Trophoblast cell (in vitro differentiated cells and primary cell): ENCODE results near the gene SPON1.

ENCODE experiments used
- DNase-seq, 2 donors: peaks; one replicate each; pipeline ENCODE4 v3.0.0-alpha.2; 2016
- H2AFZ ChIP-seq: 2 replicates; pipeline ENCODE4 v1.6.1; 2013; ENCODE audit warnings: low read length, moderate library complexity, mild to moderate bottlenecking; ENCODE audit not compliant: insufficient read depth, poor library complexity
- H2AK5ac ChIP-seq: 2 replicates; pipeline ENCODE4 v1.6.1; 2013; ENCODE audit warnings: mild to moderate bottlenecking, low read length
- H2BK120ac ChIP-seq: 2 replicates; pipeline ENCODE4 v1.6.1; 2013; ENCODE audit warnings: low read length, mild to moderate bottlenecking, moderate library complexity; ENCODE audit not compliant: insufficient read depth, poor library complexity
- H2BK12ac ChIP-seq: 2 replicates; pipeline ENCODE4 v1.6.1; 2013; ENCODE audit warnings: mild to moderate bottlenecking, low read length, moderate library complexity
- H2BK5ac ChIP-seq: 2 replicates; pipeline ENCODE4 v1.6.1; 2013; ENCODE audit warnings: low read length, low read depth, moderate library complexity, mild to moderate bottlenecking; ENCODE audit not compliant: poor library complexity
- H3K14ac ChIP-seq: 2 replicates; pipeline ENCODE4 v1.6.1; 2013; ENCODE audit warnings: mild to moderate bottlenecking, low read length
- H3K18ac ChIP-seq: 2 replicates; pipeline ENCODE4 v1.6.1; 2013; ENCODE audit warnings: mild to moderate bottlenecking, low read length
- H3K23ac ChIP-seq: 2 replicates; pipeline ENCODE4 v1.6.1; 2013; ENCODE audit warnings: low read length
- H3K27ac ChIP-seq: 2 replicates; pipeline ENCODE4 v1.5.1; 2013; ENCODE audit warnings: low read depth, mild to moderate bottlenecking, inconsistent platforms, low read length, moderate library complexity
- H3K27me3 ChIP-seq: 2 replicates; pipeline ENCODE4 v1.6.1; 2013; ENCODE audit warnings: inconsistent platforms, mild to moderate bottlenecking, low read length, moderate library complexity; ENCODE audit not compliant: insufficient read depth
- H3K36me3 ChIP-seq, 2 experiments: 1 replicate in 1 of 2; 2 replicates in 1 of 2; pipeline ENCODE4 v1.6.1; 2013; ENCODE audit warnings: low read length in 2 of 2, mild to moderate bottlenecking in 2 of 2, moderate library complexity in 1 of 2; ENCODE audit not compliant: insufficient read depth in 2 of 2, control insufficient read depth in 1 of 2
- H3K4ac ChIP-seq: 2 replicates; pipeline ENCODE4 v1.6.1; 2013; ENCODE audit warnings: low read depth, mild to moderate bottlenecking, low read length, moderate library complexity
- H3K4me1 ChIP-seq, 2 experiments: 1 replicate in 1 of 2; 2 replicates in 1 of 2; pipeline ENCODE4 v1.6.1; 2013; ENCODE audit warnings: low read length in 2 of 2, mild to moderate bottlenecking in 2 of 2, moderate library complexity in 1 of 2; ENCODE audit not compliant: insufficient read depth in 2 of 2, control insufficient read depth in 1 of 2
- H3K4me2 ChIP-seq: 2 replicates; pipeline ENCODE4 v1.6.1; 2013; ENCODE audit warnings: inconsistent platforms, mild to moderate bottlenecking, low read length, moderate library complexity
- H3K4me3 ChIP-seq: 2 replicates; pipeline ENCODE4 v1.5.1; 2013; ENCODE audit warnings: mild to moderate bottlenecking, low read depth, low read length, inconsistent platforms
- H3K79me1 ChIP-seq: one replicate; pipeline ENCODE4 v1.6.1; 2013; ENCODE audit warnings: low read length
- H3K79me2 ChIP-seq: 2 replicates; pipeline ENCODE4 v1.6.1; 2013; ENCODE audit warnings: low read length, mild to moderate bottlenecking; ENCODE audit not compliant: control insufficient read depth, insufficient read depth, poor library complexity
- H3K9ac ChIP-seq: 2 replicates; pipeline ENCODE4 v1.6.1; 2013; ENCODE audit warnings: mild to moderate bottlenecking, low read length
- H3K9me3 ChIP-seq: 2 replicates; pipeline ENCODE4 v1.6.1; 2013; ENCODE audit warnings: low read depth, mild to moderate bottlenecking, control low read depth, inconsistent platforms, low read length; ENCODE audit not compliant: insufficient read depth
- H4K12ac ChIP-seq: 2 replicates; pipeline ENCODE4 v1.6.1; 2013; ENCODE audit warnings: low read depth, mild to moderate bottlenecking, low read length, moderate library complexity
- H4K8ac ChIP-seq: 2 replicates; pipeline ENCODE4 v1.6.1; 2013; ENCODE audit warnings: low read depth, mild to moderate bottlenecking, low read length, moderate library complexity
- H4K91ac ChIP-seq: one replicate; pipeline ENCODE4 v1.6.1; 2013; ENCODE audit warnings: low read depth, mild to moderate bottlenecking, low read length, moderate library complexity
- WGBS: extraction: QIAGEN DNeasy Blood & Tissue Kit; methylation state at CpG from one replicate; pipeline ENCODE4 v1.1.7; 2013; ENCODE audit warnings: missing lambda C conversion rate; ENCODE audit not compliant: insufficient read length, insufficient coverage; ENCODE audit errors: extremely low coverage; 5-methylcytosine and 5-hydroxymethylcytosine counted together

Gene SPON1

GRCh38 chr11:14245444-14245843, 282.9 kb downstream of the SPON1 start:
- H3K4me1 ChIP-seq, result no peaks in the 10 kb centered on the region
- H2AK5ac ChIP-seq, result no peak overlapping the region
- H3K9me3 ChIP-seq, result peaks cover 2% of the 10 kb centered on the region
- no peak for DNase-seq
- no peak overlapping the region for H3K4me2 ChIP-seq
- no peak overlapping the region for H4K8ac ChIP-seq
- H3K23ac ChIP-seq, result no peak overlapping the region
- H3K27me3 ChIP-seq, result no peaks in the 10 kb centered on the region
- peaks cover 1% of the 10 kb centered on the region for H3K79me2 ChIP-seq
- no peak overlapping the region for H2BK120ac ChIP-seq
- H2BK5ac ChIP-seq, result no peak overlapping the region
- H3K4ac ChIP-seq, result no peak overlapping the region
- no peak overlapping the region for H2AFZ ChIP-seq
- no peak overlapping the region for H3K14ac ChIP-seq
- H4K12ac ChIP-seq, result no peak overlapping the region
- no peaks in the 10 kb centered on the region for H3K36me3 ChIP-seq
- H3K79me1 ChIP-seq, result no peaks in the 10 kb centered on the region
- no peak overlapping the region for H3K27ac ChIP-seq
- H3K4me3 ChIP-seq, result no peak overlapping the region
- no peak overlapping the region for H4K91ac ChIP-seq
- WGBS, result no CpG with 5 or more reads among the region's 2 CpGs
- no peak overlapping the region for H3K18ac ChIP-seq
- no peak overlapping the region for H3K9ac ChIP-seq
- H2BK12ac ChIP-seq, result no peak overlapping the region

GRCh38 chr11:14248580-14248981, 286.1 kb downstream of the SPON1 start:
- no peak overlapping the region for H2BK120ac ChIP-seq
- peaks cover 1% of the 10 kb centered on the region for H3K79me2 ChIP-seq
- DNase-seq, result no peak

GRCh38 chr11:14249121-14249963, 286.8 kb downstream of the SPON1 start:
- Histone ChIP-seq H3K4me3 (no peak overlapping the region), H3K79me1 (no peaks in the 10 kb centered on the region), H2AFZ (no peak overlapping the region), H4K8ac (no peak overlapping the region), H4K12ac (no peak overlapping the region), H3K9me3 (peaks cover 2% of the 10 kb centered on the region), H4K91ac (no peak overlapping the region), H2AK5ac (no peak overlapping the region), H3K23ac (no peak overlapping the region), H3K9ac (no peak overlapping the region), H3K18ac (no peak overlapping the region), H3K4me2 (no peak overlapping the region), H3K4me1 (peaks cover 2 to 3% of the 10 kb centered on the region in 2 experiments), H3K27ac (no peak overlapping the region), H3K36me3 (no peaks in the 10 kb centered on the region), H3K79me2 (peaks cover 1% of the 10 kb centered on the region), H3K27me3 (no peaks in the 10 kb centered on the region), H2BK120ac (no peak overlapping the region), H3K4ac (no peak overlapping the region), H2BK12ac (no peak overlapping the region), H2BK5ac (no peak overlapping the region), H3K14ac (no peak overlapping the region)
- peak; percentile 48 to 86 for DNase-seq
- no CpG with 5 or more reads among the region's 10 CpGs for WGBS

More at GRCh38 chr11:14248580-14248981, 286.1 kb downstream of the SPON1 start:
- Histone ChIP-seq H3K18ac (no peak overlapping the region), H3K9ac (no peak overlapping the region), H4K8ac (no peak overlapping the region), H3K23ac (no peak overlapping the region), H3K27ac (no peak overlapping the region), H3K4me3 (no peak overlapping the region), H2BK5ac (no peak overlapping the region), H2AFZ (no peak overlapping the region), H4K12ac (no peak overlapping the region), H3K14ac (no peak overlapping the region), H2AK5ac (no peak overlapping the region), H3K4ac (no peak overlapping the region), H3K9me3 (peaks cover 2% of the 10 kb centered on the region), H3K36me3 (no peaks in the 10 kb centered on the region), H3K27me3 (no peaks in the 10 kb centered on the region), H4K91ac (no peak overlapping the region), H2BK12ac (no peak overlapping the region), H3K4me2 (no peak overlapping the region), H3K4me1 (no peaks in the 10 kb centered on the region), H3K79me1 (no peaks in the 10 kb centered on the region)
- no CpG with 5 or more reads among the region's 5 CpGs for WGBS

GRCh38 chr11:14251754-14252153, 289.2 kb downstream of the SPON1 start:
- H3K4ac ChIP-seq, result no peak overlapping the region
- H3K9me3 ChIP-seq, result peaks cover 2% of the 10 kb centered on the region
- no peak overlapping the region for H3K4me3 ChIP-seq
- DNase-seq, result no peak
- H3K14ac ChIP-seq, result no peak overlapping the region
- WGBS, result no CpG with 5 or more reads among the region's 5 CpGs
- no peak overlapping the region for H2BK12ac ChIP-seq
- no peak overlapping the region for H3K27ac ChIP-seq
- no peak overlapping the region for H4K91ac ChIP-seq
- no peak overlapping the region for H3K23ac ChIP-seq
- no peak overlapping the region for H4K12ac ChIP-seq
- H3K27me3 ChIP-seq, result no peaks in the 10 kb centered on the region
- no peak overlapping the region for H3K4me2 ChIP-seq
- no peak overlapping the region for H2BK120ac ChIP-seq
- H4K8ac ChIP-seq, result no peak overlapping the region
- H2BK5ac ChIP-seq, result no peak overlapping the region
- no peaks in the 10 kb centered on the region for H3K36me3 ChIP-seq
- H3K79me1 ChIP-seq, result no peaks in the 10 kb centered on the region
- H2AK5ac ChIP-seq, result no peak overlapping the region
- peaks cover 5 to 8% of the 10 kb centered on the region in 2 experiments for H3K4me1 ChIP-seq
- H3K9ac ChIP-seq, result no peak overlapping the region
- no peak overlapping the region for H3K18ac ChIP-seq
- H3K79me2 ChIP-seq, result no peaks in the 10 kb centered on the region
- no peak overlapping the region for H2AFZ ChIP-seq
